Measurements from ENCODE around the gene GPSM3. TPM values are rescaled to one million over a fixed set of nuclear protein-coding genes. Genes with fewer than 3 reads are reported as not detected.

GPSM3 gene
- total and polyA plus RNA-seq, 2 of the 13 experiments (the other 11 are each of a cell fraction or from before 2014, with no cell fraction given) = 0.18 to 6.2 TPM

DNA sequence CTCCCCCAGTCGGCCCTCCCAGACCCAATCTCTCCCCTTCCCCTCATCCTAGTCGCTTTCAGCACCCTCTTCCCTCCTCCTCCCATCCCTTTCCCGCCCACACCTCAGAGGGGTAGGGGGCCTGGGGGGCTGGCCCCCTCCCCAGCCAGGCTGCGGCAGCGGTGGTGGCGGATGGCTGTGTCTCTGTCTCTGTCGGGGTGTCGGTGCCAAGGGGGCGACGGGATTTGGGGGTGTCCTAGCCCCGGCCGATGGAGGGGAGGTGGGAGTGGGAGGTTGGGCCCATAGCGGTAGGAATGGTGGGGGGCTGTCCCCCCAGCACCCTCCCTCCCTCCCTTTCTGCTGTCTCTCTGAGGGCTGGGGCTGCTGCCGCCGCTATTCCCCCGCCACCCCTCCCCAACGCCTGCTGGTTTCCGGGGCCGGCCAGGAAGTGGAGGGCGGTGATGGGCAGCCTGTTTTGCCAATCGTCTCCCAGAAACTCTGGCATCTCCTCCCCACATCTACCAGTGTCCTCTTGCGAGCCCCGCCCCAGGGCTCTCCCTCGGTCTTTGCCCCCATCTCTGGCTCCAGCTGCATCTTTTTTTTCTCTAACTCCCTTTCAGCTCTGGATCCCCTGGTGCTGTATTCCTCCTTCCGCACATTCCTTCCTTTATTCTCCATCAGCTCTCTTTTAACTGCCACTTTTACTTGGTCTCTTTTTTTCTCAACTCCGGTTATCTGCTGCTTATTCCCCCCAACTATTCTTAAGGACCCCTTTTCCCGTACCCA, 16.6 kb downstream of the GPSM3 start, which contains the start of gene AGPAT1 (continued):
- TF ChIP-seq, protein P1, sequence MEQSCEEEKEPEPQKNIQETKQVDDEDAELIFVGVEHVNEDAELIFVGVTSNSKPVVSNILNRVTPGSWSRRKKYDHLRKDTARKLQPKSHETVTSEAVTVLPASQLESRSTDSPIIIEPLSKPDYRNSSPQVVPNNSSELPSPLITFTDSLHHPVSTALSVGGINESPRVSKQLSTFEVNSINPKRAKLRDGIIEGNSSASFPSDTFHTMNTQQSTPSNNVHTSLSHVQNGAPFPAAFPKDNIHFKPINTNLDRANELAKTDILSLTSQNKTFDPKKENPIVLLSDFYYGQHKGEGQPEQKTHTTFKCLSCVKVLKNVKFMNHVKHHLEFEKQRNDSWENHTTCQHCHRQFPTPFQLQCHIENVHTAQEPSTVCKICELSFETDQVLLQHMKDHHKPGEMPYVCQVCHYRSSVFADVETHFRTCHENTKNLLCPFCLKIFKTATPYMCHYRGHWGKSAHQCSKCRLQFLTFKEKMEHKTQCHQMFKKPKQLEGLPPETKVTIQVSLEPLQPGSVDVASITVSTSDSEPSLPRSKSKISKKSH (CRISPR knock-in tag; IDR thresholded peaks at IDR 0.05; ENCODE audit: borderline replicate concordance) = peak; percentile 90; the same call in 1 of the 2 replicates
- TF ChIP-seq PITX1 (CRISPR knock-in tag; IDR thresholded peaks at IDR 0.05) (no peak), SIX1 (CRISPR knock-in tag; IDR thresholded peaks at IDR 0.05; ENCODE audit: borderline replicate concordance) (no peak), ZKSCAN5 (CRISPR knock-in tag; IDR thresholded peaks at IDR 0.05) (no peak), ZNF451 (CRISPR knock-in tag; IDR thresholded peaks at IDR 0.05) (no peak), ZNF772 (CRISPR knock-in tag; IDR thresholded peaks at IDR 0.05) (no peak), ZNF224 (CRISPR knock-in tag; IDR thresholded peaks at IDR 0.05) (no peak), SYNCRIP (IDR thresholded peaks at IDR 0.05; ENCODE audit: insufficient read depth, low read depth, low read length) (no peak), IRF2 (CRISPR knock-in tag; IDR thresholded peaks at IDR 0.05) (peak; percentile 16; the same call in 1 of the 2 replicates), ZFP91 (CRISPR knock-in tag; IDR thresholded peaks at IDR 0.05; ENCODE audit: borderline replicate concordance) (peak; percentile 77; the same call in 1 of the 2 replicates), AGO1 (IDR thresholded peaks at IDR 0.05; ENCODE audit: low read depth, low read length, poor library complexity, severe bottlenecking) (no peak), ELK4 (CRISPR knock-in tag; IDR thresholded peaks at IDR 0.05; ENCODE audit: borderline replicate concordance) (no peak)
- TF ChIP-seq, protein P2, sequence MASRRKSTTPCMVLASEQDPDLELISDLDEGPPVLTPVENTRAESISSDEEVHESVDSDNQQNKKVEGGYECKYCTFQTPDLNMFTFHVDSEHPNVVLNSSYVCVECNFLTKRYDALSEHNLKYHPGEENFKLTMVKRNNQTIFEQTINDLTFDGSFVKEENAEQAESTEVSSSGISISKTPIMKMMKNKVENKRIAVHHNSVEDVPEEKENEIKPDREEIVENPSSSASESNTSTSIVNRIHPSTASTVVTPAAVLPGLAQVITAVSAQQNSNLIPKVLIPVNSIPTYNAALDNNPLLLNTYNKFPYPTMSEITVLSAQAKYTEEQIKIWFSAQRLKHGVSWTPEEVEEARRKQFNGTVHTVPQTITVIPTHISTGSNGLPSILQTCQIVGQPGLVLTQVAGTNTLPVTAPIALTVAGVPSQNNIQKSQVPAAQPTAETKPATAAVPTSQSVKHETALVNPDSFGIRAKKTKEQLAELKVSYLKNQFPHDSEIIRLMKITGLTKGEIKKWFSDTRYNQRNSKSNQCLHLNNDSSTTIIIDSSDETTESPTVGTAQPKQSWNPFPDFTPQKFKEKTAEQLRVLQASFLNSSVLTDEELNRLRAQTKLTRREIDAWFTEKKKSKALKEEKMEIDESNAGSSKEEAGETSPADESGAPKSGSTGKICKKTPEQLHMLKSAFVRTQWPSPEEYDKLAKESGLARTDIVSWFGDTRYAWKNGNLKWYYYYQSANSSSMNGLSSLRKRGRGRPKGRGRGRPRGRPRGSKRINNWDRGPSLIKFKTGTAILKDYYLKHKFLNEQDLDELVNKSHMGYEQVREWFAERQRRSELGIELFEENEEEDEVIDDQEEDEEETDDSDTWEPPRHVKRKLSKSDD (CRISPR knock-in tag; IDR thresholded peaks at IDR 0.05; ENCODE audit: low read depth) = no peak; the same call in 1 of the 2 replicates
- TF ChIP-seq, protein P3, sequence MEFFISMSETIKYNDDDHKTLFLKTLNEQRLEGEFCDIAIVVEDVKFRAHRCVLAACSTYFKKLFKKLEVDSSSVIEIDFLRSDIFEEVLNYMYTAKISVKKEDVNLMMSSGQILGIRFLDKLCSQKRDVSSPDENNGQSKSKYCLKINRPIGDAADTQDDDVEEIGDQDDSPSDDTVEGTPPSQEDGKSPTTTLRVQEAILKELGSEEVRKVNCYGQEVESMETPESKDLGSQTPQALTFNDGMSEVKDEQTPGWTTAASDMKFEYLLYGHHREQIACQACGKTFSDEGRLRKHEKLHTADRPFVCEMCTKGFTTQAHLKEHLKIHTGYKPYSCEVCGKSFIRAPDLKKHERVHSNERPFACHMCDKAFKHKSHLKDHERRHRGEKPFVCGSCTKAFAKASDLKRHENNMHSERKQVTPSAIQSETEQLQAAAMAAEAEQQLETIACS (CRISPR knock-in tag; IDR thresholded peaks at IDR 0.05) = no peak
- TF ChIP-seq, protein P4, sequence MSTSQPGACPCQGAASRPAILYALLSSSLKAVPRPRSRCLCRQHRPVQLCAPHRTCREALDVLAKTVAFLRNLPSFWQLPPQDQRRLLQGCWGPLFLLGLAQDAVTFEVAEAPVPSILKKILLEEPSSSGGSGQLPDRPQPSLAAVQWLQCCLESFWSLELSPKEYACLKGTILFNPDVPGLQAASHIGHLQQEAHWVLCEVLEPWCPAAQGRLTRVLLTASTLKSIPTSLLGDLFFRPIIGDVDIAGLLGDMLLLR (CRISPR knock-in tag; IDR thresholded peaks at IDR 0.05) = no peak
- TF ChIP-seq, protein P5, sequence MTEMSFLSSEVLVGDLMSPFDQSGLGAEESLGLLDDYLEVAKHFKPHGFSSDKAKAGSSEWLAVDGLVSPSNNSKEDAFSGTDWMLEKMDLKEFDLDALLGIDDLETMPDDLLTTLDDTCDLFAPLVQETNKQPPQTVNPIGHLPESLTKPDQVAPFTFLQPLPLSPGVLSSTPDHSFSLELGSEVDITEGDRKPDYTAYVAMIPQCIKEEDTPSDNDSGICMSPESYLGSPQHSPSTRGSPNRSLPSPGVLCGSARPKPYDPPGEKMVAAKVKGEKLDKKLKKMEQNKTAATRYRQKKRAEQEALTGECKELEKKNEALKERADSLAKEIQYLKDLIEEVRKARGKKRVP (CRISPR knock-in tag; IDR thresholded peaks at IDR 0.05) = no peak
